Muscle layer of colon (tissue), 2 donors: ENCODE data around the gene METTL26.

Experiments
- H3K27ac ChIP-seq: one replicate; pipeline ENCODE4 v1.7.0; 2013; ENCODE audit warnings: low read depth, mild to moderate bottlenecking, low read length, moderate library complexity
- H3K27me3 ChIP-seq, 2 donors: one replicate each; pipeline ENCODE4 v1.7.0; 2013; ENCODE audit warnings: low read length in 2 of 2, mild to moderate bottlenecking in 2 of 2; ENCODE audit not compliant: insufficient read depth in 2 of 2, control insufficient read depth in 1 of 2
- H3K36me3 ChIP-seq: one replicate; pipeline ENCODE4 v1.7.0; 2013; ENCODE audit warnings: mild to moderate bottlenecking, low read length; ENCODE audit not compliant: insufficient read depth
- H3K4me1 ChIP-seq: one replicate; pipeline ENCODE4 v1.7.0; 2013; ENCODE audit warnings: mild to moderate bottlenecking, low read length; ENCODE audit not compliant: insufficient read depth
- H3K4me3 ChIP-seq, 2 donors: one replicate each; pipeline ENCODE4 v1.7.0; 2013; ENCODE audit warnings: low read length in 2 of 2, low read depth in 1 of 2, mild to moderate bottlenecking in 1 of 2, moderate library complexity in 1 of 2
- H3K9ac ChIP-seq: one replicate; pipeline ENCODE4 v1.7.0; 2013; ENCODE audit warnings: low read length
- H3K9me3 ChIP-seq: one replicate; pipeline ENCODE4 v1.7.0; 2013; ENCODE audit warnings: mild to moderate bottlenecking, low read length
- donor health status: abdominal sarcoma.
- donor health status: Adenocarcinoma of cecum.

METTL26 gene

DNA sequence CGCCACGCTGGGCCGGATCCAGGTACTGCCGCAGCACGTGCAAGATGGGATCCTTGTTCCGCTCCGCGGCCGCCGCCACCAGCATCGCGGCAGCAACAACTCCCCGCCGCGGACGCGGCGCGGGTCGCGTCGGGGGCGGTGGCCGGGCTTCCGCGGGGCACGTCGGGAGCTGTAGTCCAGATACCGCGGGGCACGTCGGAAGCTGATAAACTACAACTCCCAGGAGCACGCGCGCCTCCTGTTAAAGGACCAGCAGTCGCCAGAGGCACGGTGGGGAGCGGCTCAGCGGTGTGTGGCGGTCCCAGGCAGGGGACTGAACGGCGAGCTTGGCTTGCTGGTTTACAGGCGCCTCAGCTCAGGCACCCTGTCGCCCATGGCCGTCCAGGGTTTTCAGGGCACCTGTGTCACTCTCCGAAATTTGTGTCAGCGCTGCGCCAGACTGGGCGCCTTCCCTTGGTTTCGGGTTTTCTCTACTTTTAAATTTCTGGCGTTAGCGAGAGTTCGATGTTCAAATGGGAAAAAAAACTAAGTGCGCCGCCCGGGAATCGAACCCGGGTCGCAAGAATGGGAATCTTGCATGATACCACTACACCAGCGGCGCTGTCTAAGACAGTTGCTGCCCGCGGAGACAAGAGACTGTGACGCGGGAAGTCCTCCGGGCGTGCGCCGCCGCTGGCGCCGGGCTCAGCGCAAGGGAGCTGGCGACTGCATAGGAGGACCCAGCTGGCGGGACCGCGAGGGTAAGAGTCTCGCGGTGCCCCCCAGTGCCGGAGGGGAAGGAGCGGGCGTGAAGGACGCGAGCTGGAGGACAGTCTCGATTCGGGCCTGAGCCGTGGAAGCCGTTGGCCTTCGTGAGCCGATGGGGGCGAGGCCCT, at the start of gene METTL26:
Gene METTL26 (minus strand): TSS at position 100 of the 875 bp plus-strand sequence. CDS start 15 bp downstream, at position 85.
- Histone ChIP-seq H3K36me3 (peaks cover 9% of the 10 kb centered on the region), H3K9ac (peak within 1 kb of the TSS; percentile 39), H3K9me3 (no peaks in the 10 kb centered on the region), H3K27ac (peak within 1 kb of the TSS; percentile 99), H3K4me1 (peaks cover 8% of the 10 kb centered on the region), H3K27me3 (peaks cover 0 to 3% of the 10 kb centered on the region in 2 donors), H3K4me3 (peak within 1 kb of the TSS; percentile 82 to 96)

DNA sequence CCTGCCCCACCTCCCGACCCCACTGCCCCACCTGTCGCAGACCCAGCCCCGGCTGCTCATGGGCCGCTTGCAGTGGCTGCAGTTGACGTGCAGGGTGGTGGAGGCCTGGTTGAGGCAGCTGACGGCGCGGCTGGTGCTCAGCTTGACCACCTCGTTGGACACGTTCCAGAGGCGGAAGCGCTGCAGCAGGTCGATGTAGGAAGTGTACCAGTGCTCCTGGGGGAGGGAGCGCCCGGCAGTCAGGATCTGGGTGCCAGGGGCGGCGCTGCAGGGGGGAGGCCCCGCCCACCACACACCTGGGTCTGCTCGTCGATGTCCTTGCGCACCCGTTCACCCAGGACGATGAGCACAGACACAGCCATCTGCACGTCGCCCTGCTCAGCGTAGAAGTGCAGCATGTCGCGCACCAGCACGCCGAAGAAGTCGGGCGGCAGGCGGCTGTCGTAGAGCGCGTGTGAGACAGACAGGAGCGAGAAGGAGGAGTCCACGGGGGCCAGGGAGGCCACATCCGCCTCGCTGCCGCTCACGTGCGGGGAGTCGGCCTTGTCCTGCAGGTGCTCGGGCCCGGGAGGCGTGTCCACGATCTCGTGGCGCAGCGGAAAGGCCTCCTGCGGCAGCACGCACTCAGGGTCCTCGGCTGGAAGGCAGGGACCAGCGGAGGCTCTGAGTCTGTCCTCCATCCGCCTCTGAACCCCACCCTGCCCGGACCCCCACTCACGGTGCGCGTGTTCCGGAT, 49.0 kb upstream of the METTL26 start:
- Histone ChIP-seq H3K27me3 (no peaks in the 10 kb centered on the region), H3K36me3 (peaks cover 20% of the 10 kb centered on the region), H3K4me1 (peaks cover 40% of the 10 kb centered on the region), H3K4me3 (no peak overlapping the region), H3K9ac (no peak overlapping the region), H3K27ac (no peak overlapping the region), H3K9me3 (no peaks in the 10 kb centered on the region)

DNA sequence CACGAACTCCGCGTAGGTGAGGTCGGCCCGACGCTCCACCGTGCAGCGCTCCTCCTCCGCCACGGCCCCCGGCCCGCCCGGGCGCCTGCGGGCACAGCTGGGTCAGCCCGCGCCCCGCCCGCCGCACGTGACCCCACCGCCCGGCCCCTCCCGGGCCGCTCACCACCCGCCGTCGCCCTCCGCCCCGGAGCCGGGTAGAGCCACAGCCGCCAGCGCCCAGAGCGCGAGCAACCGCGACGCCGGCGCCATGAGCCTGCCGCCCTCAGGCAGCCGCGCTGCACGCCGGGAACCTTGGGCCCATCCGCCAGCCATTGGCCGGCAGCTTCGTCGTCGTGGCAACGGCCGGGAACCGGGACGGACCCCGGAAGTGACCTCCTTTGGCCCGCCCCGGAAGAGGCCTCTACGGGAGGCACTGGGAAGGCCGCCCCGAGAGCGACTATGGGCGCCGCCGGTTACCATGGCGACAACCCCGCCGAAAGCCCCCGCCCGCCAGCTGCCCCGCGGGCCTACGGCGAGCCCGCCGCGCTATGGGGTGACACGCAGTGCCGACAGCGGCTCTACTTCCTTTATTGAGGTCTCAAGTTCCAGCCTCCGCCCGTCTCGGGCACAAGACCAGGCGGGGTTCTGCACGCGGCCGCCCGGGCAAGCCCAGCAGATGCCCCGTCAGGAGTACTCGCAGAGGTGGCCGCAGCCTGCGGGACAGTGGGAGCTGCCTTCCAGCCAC, 48.1 kb upstream of the METTL26 start, which contains the start of gene JMJD8:
Gene JMJD8 (minus strand): TSS at position 264 of the 724 bp plus-strand sequence. CDS start 15 bp downstream, at position 249.
- peaks cover 34% of the 10 kb centered on the region for H3K4me1 ChIP-seq
- H3K9ac ChIP-seq, result no peak within 1 kb of the TSS
- peak within 1 kb of the TSS; percentile 56 to 83 for H3K4me3 ChIP-seq
- H3K27me3 ChIP-seq, result no peaks in the 10 kb centered on the region
- H3K27ac ChIP-seq, result peak within 1 kb of the TSS; percentile 82
- no peaks in the 10 kb centered on the region for H3K9me3 ChIP-seq
- peaks cover 20% of the 10 kb centered on the region for H3K36me3 ChIP-seq

DNA sequence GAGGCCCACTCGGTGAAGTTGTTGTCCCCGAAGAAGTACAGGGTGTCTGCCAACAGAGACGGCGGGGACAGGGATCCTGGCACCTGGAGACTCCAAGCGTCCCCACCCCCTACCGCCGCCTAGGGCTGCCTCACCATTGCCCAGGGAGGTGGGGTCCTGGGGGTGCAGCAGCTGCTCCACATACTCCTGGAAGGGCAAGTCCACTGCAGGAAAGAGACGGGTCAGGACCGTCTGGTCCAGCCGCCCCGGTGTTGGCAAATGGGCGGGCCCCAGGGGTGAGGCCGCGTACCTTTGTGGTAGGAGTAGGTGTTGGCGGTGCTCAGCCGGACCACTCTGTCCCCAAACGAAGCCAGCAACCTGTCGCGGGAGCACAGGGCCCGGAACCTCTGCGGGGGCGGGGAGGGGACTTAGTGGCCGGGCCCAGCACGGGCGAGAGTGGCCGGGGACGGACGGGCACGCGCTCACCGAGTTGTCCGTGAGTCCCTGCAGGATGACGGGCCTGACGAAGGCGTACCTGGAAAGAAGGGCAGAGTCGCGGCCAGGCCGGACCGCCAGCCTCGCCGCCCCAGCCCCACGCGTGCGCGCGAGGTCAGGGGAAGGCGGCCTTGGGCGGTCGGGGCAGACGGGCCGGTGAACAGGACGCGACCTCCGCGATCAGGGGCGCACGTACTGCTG, 47.4 kb upstream of the METTL26 start:
- peak overlapping the region; percentile 56 to 83 for H3K4me3 ChIP-seq
- H3K9me3 ChIP-seq, result no peaks in the 10 kb centered on the region
- no peak overlapping the region for H3K9ac ChIP-seq
- peak overlapping the region; percentile 82 for H3K27ac ChIP-seq
- H3K4me1 ChIP-seq, result peaks cover 30% of the 10 kb centered on the region
- peaks cover 20% of the 10 kb centered on the region for H3K36me3 ChIP-seq
- H3K27me3 ChIP-seq, result no peaks in the 10 kb centered on the region

DNA sequence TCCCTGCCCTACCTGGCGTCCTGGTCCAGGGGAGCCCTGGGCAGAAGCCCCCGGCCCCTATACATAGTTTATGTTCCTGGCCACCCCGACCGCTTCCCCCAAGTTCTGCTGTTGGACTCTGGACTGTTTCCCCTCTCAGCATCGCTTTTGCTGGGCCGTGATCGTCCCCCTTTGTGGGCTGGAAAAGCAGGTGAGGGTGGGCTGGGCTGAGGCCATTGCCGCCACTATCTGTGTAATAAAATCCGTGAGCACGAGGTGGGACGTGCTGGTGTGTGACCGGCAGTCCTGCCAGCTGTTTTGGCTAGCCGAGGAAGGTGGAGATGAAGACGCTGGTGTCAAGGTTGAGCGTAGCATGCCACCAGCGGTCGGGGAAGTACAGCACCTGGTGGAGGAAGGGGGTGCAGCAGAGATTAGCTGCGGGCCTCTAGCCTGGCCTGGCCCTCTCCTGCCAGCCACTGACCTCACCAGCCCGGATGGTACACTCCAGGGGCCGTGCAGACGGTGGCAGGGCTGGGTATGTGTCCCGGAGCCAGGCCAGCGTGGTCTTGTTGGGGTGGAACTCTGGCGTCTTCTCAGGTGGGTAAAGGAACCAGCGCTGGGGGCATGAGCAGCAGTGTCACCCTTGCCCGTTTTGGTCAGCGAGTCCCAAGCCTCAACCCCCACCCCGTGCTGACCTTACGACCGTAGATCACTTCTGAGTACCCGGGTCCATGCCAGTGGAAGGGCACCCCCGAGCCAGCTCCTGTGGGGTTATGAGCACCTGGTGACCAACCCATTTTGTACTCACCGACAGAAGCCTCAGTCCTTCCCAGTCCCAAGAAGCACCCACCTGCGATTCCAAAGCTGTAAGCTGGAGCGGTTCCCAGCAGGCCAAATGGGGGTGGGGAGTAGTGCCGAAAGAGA, 46.6 kb upstream of the METTL26 start:
- Histone ChIP-seq H3K4me1 (peaks cover 30% of the 10 kb centered on the region), H3K27ac (no peak overlapping the region), H3K9ac (no peak overlapping the region)

DNA sequence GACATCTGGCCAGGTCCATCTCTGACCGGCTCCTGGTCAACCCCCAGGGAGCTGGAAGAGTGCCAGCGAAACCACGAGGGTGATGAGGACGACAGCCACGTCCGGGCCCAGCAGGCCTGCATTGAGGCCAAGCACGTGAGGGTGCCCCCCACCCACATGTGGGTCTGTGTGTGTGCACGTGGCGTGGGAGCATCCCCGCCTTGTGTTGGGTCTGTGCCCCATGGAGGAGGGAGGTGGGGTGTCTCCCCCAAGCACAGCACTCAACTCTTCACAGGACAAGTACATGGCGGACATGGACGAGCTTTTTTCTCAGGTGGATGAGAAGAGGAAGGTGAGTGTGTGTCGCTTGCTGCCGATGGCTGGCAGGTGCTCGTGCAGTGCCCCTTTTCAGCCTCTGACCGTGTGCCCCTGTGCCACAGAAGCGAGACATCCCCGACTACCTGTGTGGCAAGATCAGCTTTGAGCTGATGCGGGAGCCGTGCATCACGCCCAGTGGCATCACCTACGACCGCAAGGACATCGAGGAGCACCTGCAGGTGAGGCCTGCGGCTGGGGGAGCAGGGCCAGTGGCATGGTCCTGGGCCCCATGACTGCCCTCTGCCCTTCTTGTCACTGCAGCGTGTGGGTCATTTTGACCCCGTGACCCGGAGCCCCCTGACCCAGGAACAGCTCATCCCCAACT, 45.8 kb upstream of the METTL26 start:
- Histone ChIP-seq H3K36me3 (peaks cover 20% of the 10 kb centered on the region), H3K9ac (no peak overlapping the region), H3K4me1 (peaks cover 30% of the 10 kb centered on the region)

More for the DNA sequence above, 46.6 kb upstream of the METTL26 start:
- Histone ChIP-seq H3K9me3 (no peaks in the 10 kb centered on the region), H3K27me3 (no peaks in the 10 kb centered on the region), H3K4me3 (peak overlapping the region in 1 of 2 donors; percentile 56), H3K36me3 (peaks cover 20% of the 10 kb centered on the region)

DNA sequence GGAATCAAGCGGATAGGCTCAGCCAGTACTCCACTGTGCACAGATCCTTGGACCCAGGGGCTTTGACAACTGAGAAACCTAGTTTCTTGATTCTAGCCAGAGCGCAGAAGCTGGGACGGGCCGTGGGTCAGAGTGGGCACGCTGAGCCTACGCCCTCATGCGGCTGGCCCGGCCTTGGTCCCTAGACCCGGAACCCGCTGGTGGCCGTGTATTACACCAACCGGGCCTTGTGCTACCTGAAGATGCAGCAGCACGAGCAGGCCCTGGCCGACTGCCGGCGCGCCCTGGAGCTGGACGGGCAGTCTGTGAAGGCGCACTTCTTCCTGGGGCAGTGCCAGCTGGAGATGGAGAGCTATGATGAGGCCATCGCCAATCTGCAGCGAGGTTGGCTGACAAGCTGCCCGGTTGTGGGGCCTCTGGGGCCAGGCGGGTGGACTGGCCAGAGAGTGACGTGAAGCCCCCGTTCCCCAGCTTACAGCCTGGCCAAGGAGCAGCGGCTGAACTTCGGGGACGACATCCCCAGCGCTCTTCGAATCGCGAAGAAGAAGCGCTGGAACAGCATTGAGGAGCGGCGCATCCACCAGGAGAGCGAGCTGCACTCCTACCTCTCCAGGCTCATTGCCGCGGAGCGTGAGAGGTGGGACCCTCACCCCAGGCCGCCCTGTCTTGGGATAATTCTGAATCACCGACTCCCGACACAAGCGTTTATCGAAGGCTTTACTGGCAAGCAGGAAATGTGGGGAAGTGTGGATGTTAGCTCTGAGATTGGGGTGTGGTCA, 45.1 kb upstream of the METTL26 start:
- Histone ChIP-seq H3K4me3 (peak overlapping the region; percentile 65 to 68), H3K36me3 (peaks cover 20% of the 10 kb centered on the region), H3K4me1 (peaks cover 30% of the 10 kb centered on the region), H3K9me3 (no peaks in the 10 kb centered on the region), H3K27ac (peak overlapping the region; percentile 91), H3K27me3 (peaks cover 0 to 4% of the 10 kb centered on the region in 2 donors), H3K9ac (peak overlapping the region; percentile 58)

More for the DNA sequence above, 45.8 kb upstream of the METTL26 start:
- peaks cover 0 to 4% of the 10 kb centered on the region in 2 donors for H3K27me3 ChIP-seq
- H3K4me3 ChIP-seq, result peak overlapping the region in 1 of 2 donors; percentile 68
- no peaks in the 10 kb centered on the region for H3K9me3 ChIP-seq
- H3K27ac ChIP-seq, result no peak overlapping the region

DNA sequence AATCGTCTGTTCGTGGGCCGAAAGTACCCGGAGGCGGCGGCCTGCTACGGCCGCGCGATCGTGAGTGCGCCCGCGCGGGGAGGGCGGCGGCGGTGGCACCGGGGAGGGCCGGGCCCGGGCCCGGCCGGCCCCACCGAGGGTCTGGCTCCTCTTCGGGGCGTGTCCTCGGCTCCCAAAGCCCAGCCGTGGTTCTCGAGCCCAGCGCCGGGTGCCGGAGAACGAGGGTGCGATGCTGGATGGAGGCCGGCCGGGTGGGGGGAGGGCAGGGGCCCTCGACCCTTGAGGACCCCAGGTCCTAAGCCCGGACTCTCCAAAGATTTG, 44.5 kb upstream of the METTL26 start:
- H3K27me3 ChIP-seq, result peaks cover 0 to 4% of the 10 kb centered on the region in 2 donors
- H3K4me3 ChIP-seq, result peak overlapping the region; percentile 65 to 68
- H3K36me3 ChIP-seq, result peaks cover 20% of the 10 kb centered on the region
- H3K27ac ChIP-seq, result peak overlapping the region; percentile 91
- peak overlapping the region; percentile 58 for H3K9ac ChIP-seq
- H3K9me3 ChIP-seq, result no peaks in the 10 kb centered on the region
- H3K4me1 ChIP-seq, result peaks cover 30% of the 10 kb centered on the region

DNA sequence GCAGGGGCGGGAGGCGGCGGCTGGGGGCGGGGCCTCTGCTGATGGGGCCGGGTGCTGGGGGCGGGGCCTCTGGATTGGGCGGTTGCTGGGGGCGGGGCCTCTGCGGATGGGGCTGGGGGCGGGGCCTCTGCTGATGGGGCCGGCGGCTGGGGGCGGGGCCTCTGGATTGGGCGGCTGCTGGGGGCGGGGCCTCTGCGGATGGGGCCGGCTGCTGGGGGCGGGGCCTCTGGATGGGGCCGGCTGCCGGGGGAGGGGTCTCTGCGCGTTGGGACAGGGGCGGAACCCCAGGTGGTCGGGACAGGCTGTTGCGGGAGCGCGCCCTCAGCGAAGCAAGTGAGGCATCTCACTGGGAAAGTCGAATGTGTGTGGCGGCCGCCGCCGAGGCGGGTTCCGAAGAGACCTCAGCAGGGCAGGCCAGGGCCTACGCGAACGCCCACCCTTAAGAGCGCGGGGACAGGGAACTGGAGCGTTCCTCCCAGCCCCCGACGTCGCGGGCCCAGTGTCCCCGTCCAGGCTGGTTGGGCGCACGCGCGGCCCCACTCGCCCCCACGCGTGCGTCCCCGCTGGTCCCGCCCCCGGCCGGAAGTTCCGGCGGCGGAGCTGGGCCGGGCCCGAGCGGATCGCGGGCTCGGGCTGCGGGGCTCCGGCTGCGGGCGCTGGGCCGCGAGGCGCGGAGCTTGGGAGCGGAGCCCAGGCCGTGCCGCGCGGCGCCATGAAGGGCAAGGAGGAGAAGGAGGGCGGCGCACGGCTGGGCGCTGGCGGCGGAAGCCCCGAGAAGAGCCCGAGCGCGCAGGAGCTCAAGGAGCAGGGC, 43.9 kb upstream of the METTL26 start, which contains the start of gene STUB1:
Gene STUB1 (plus strand): TSS at position 597 of the 811 bp plus-strand sequence. CDS start 116 bp downstream, at position 713.
- Histone ChIP-seq H3K4me1 (peaks cover 31% of the 10 kb centered on the region), H3K9ac (peak within 1 kb of the TSS; percentile 58), H3K9me3 (no peaks in the 10 kb centered on the region), H3K4me3 (peak within 1 kb of the TSS; percentile 65 to 68), H3K27me3 (peaks cover 0 to 4% of the 10 kb centered on the region in 2 donors), H3K27ac (peak within 1 kb of the TSS; percentile 97), H3K36me3 (peaks cover 20% of the 10 kb centered on the region)
